ENCODE results near the gene CLTCL1. TPM values are rescaled to one million over a fixed set of nuclear protein-coding genes. Genes with fewer than 3 reads are reported as not detected.

The CLTCL1 gene
- total and polyA plus RNA-seq, 9 of the 15 experiments (the other 6 are each of a cell fraction or from before 2014, with no cell fraction given): 1.1 to 11.7 (median 5.0) TPM

- no peak for TF ChIP-seq ZNF408 (CRISPR knock-in tag; IDR thresholded peaks at IDR 0.05; ENCODE audit: low read depth)
- 0 out of 2 replicates have a peak, but pooled peaks have one; percentile 15 for TF ChIP-seq MCM3 (IDR thresholded peaks at IDR 0.05)
- no peak for TF ChIP-seq TEAD4 (IDR thresholded peaks at IDR 0.05; ENCODE audit: low read length)
- TF ChIP-seq TEAD4 (CRISPR knock-in tag; IDR thresholded peaks at IDR 0.05; ENCODE audit: borderline replicate concordance): no peak
- TF ChIP-seq, protein P1, sequence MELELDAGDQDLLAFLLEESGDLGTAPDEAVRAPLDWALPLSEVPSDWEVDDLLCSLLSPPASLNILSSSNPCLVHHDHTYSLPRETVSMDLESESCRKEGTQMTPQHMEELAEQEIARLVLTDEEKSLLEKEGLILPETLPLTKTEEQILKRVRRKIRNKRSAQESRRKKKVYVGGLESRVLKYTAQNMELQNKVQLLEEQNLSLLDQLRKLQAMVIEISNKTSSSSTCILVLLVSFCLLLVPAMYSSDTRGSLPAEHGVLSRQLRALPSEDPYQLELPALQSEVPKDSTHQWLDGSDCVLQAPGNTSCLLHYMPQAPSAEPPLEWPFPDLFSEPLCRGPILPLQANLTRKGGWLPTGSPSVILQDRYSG (tag; conservative IDR thresholded peaks at IDR 0.05; ENCODE audit: low read depth): no peak
- TF ChIP-seq TFE3 (CRISPR knock-in tag; IDR thresholded peaks at IDR 0.05): no peak
- no peak for TF ChIP-seq EP300 (IDR thresholded peaks at IDR 0.05; ENCODE audit: low read length)
- TF ChIP-seq SRSF3 (IDR thresholded peaks at IDR 0.05; ENCODE audit: insufficient read depth, low read length): no peak
- TF ChIP-seq XRCC4 (IDR thresholded peaks at IDR 0.05; ENCODE audit: extremely low read depth, insufficient read depth, insufficient read length): no peak
- TF ChIP-seq CHD2 (IDR thresholded peaks at IDR 0.05; ENCODE audit: low read depth, low read length): 0 out of 2 replicates have a peak, but pooled peaks have one; percentile 14
- no peak for TF ChIP-seq WHSC1 (IDR thresholded peaks at IDR 0.05; ENCODE audit: low read length)
- no peak for TF ChIP-seq TOE1 (IDR thresholded peaks at IDR 0.05; ENCODE audit: borderline replicate concordance)
- TF ChIP-seq TOE1 (CRISPR knock-in tag; IDR thresholded peaks at IDR 0.05; ENCODE audit: borderline replicate concordance, low read depth): 0 out of 2 replicates have a peak, but pooled peaks have one; percentile 73
- no peak for TF ChIP-seq ZFP36 (IDR thresholded peaks at IDR 0.05; ENCODE audit: low read depth, low read length, partially characterized antibody)
- no peak for TF ChIP-seq SPI1 (IDR thresholded peaks at IDR 0.05; ENCODE audit: borderline replicate concordance, low read depth, low read length)
- TF ChIP-seq POLR2A (conservative IDR thresholded peaks at IDR 0.05): no peak
- TF ChIP-seq, protein P2, sequence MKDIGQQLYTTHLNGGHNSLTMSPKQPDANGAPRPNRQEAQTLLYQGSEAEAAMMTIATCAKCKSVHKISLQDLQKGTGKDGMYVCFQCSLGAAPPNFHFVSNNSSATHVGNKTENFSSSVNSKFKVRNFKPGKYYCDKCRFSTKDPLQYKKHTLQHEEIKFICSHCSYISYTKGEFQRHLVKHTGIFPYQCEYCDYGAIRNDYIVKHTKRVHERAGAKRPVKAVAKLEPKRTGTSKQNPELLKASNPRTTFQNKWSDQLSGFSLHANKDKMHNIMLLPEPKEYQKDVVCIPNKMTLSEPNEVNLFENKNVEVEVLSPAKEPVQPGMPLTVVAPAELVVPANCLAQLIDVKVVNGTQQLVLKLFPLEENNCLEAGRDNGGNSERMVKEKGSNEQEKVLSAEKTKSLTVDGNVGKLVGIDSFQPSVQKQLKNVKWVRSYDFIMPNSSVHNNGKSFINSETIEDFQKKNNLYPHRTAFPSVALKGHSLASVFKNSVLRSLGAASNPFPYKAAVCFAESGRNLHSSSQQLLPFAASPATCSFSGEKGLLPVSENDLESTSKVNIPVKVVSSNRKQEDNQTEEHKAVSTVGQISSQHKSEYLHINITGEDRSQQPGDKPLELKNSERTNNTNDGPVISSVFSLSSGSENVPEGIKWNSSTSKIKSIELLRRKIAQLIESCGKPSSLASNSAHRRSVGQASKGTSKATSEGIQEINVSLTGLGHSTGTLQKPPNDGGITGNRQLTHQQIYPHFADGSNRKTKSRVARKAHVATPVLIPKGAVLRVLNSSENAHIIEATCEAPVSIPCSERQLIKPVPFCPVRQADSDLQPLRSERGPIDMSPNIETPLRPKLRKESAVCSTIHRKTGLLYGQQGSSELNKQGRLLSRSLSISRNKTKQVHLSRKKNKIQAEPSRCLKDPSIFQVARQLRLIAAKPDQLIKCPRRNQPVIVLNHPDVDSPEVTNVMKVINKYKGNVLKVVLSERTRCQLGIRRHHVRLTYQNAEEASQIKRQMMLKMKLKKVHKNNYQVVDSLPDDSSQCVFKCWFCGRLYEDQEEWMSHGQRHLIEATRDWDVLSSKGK (CRISPR knock-in tag; IDR thresholded peaks at IDR 0.05): no peak
- no peak for TF ChIP-seq HNRNPUL1 (IDR thresholded peaks at IDR 0.05; ENCODE audit: low read length)
- no peak for TF ChIP-seq TCF7L2 (IDR thresholded peaks at IDR 0.05; ENCODE audit: low read depth, low read length)
- TF ChIP-seq, protein P3, sequence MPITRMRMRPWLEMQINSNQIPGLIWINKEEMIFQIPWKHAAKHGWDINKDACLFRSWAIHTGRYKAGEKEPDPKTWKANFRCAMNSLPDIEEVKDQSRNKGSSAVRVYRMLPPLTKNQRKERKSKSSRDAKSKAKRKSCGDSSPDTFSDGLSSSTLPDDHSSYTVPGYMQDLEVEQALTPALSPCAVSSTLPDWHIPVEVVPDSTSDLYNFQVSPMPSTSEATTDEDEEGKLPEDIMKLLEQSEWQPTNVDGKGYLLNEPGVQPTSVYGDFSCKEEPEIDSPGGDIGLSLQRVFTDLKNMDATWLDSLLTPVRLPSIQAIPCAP (CRISPR knock-in tag; IDR thresholded peaks at IDR 0.05; ENCODE audit: borderline replicate concordance): no peak
- TF ChIP-seq HEY1 (CRISPR knock-in tag; IDR thresholded peaks at IDR 0.05; ENCODE audit: borderline replicate concordance): no peak
- no peak for TF ChIP-seq NCOA1 (IDR thresholded peaks at IDR 0.05; ENCODE audit: low read depth)
- no peak for TF ChIP-seq MTF1 (CRISPR knock-in tag; IDR thresholded peaks at IDR 0.05; ENCODE audit: borderline replicate concordance)
- TF ChIP-seq HDAC3 (IDR thresholded peaks at IDR 0.05; ENCODE audit: borderline replicate concordance, partially characterized antibody): no peak
These were observed 143.0 kb downstream of the CLTCL1 start (continued) for GRCh38 chr22:19148417-19149046.
